ENCODE data around the gene GSX1.
"Not testable (repeated sequence)": the region's sequence is repeated elsewhere in the genome, so short reads cannot be mapped to it uniquely, and the experiment has no call there.

GSX1 gene

GRCh38 chr13:27810009-27810408 lies 17.7 kb downstream of the GSX1 start:
- TF ChIP-seq ZNF274 (IDR thresholded peaks at IDR 0.05; ENCODE audit: low read depth, low read length), result no peak
- H3K4me3 ChIP-seq (ENCODE audit: low read length), result no peak overlapping the region

GRCh38 chr13:27810461-27810860 lies 18.2 kb downstream of the GSX1 start:
- no peak for TF ChIP-seq ZNF274 (IDR thresholded peaks at IDR 0.05; ENCODE audit: low read depth, low read length)
- H3K4me3 ChIP-seq (ENCODE audit: low read length), result no peak overlapping the region

- TF ChIP-seq ZNF274 (IDR thresholded peaks at IDR 0.05; ENCODE audit: low read depth, low read length), result no peak
- no peak overlapping the region for H3K4me3 ChIP-seq (ENCODE audit: low read length)
Observed at GRCh38 chr13:27813826-27814225, 21.5 kb downstream of the GSX1 start.

GRCh38 chr13:27817832-27818231 lies 25.5 kb downstream of the GSX1 start:
- H3K4me3 ChIP-seq (ENCODE audit: low read length), result not testable (repeated sequence)

- TF ChIP-seq ZNF274 (IDR thresholded peaks at IDR 0.05; ENCODE audit: low read depth, low read length), result no peak
- H3K4me3 ChIP-seq (ENCODE audit: low read length), result no peak overlapping the region
Observed at GRCh38 chr13:27820524-27821482, 28.5 kb downstream of the GSX1 start.

- H3K4me3 ChIP-seq (ENCODE audit: low read length), result no peak overlapping the region
- TF ChIP-seq ZNF274 (IDR thresholded peaks at IDR 0.05; ENCODE audit: low read depth, low read length), result no peak
Observed at GRCh38 chr13:27821566-27821965, 29.3 kb downstream of the GSX1 start.

- TF ChIP-seq ZNF274 (IDR thresholded peaks at IDR 0.05; ENCODE audit: low read depth, low read length), result no peak
- no peak overlapping the region for H3K4me3 ChIP-seq (ENCODE audit: low read length)
Observed at GRCh38 chr13:27822258-27822872, 30.1 kb downstream of the GSX1 start.

GRCh38 chr13:27822873-27823311 lies 30.6 kb downstream of the GSX1 start:
- H3K4me3 ChIP-seq (ENCODE audit: low read length), result no peak overlapping the region
- no peak for TF ChIP-seq ZNF274 (IDR thresholded peaks at IDR 0.05; ENCODE audit: low read depth, low read length)

GRCh38 chr13:27824121-27824520 lies 31.8 kb downstream of the GSX1 start:
- TF ChIP-seq ZNF274 (IDR thresholded peaks at IDR 0.05; ENCODE audit: low read depth, low read length), result no peak
- no peak overlapping the region for H3K4me3 ChIP-seq (ENCODE audit: low read length)

- no peak for TF ChIP-seq ZNF274 (IDR thresholded peaks at IDR 0.05; ENCODE audit: low read depth, low read length)
- H3K4me3 ChIP-seq (ENCODE audit: low read length), result no peak overlapping the region
Observed at GRCh38 chr13:27825072-27825471, 32.8 kb downstream of the GSX1 start.

GRCh38 chr13:27826379-27827353 lies 34.4 kb downstream of the GSX1 start:
- TF ChIP-seq ZNF274 (IDR thresholded peaks at IDR 0.05; ENCODE audit: low read depth, low read length), result no peak
- H3K4me3 ChIP-seq (ENCODE audit: low read length), result no peak overlapping the region

- TF ChIP-seq ZNF274 (IDR thresholded peaks at IDR 0.05; ENCODE audit: low read depth, low read length), result no peak
Observed at GRCh38 chr13:27827646-27828045, 35.4 kb downstream of the GSX1 start.

GRCh38 chr13:27830010-27830409 lies 37.7 kb downstream of the GSX1 start:
- no peak overlapping the region for H3K4me3 ChIP-seq (ENCODE audit: low read length)
- no peak for TF ChIP-seq ZNF274 (IDR thresholded peaks at IDR 0.05; ENCODE audit: low read depth, low read length)

More at GRCh38 chr13:27827646-27828045, 35.4 kb downstream of the GSX1 start:
- no peak overlapping the region for H3K4me3 ChIP-seq (ENCODE audit: low read length)

GRCh38 chr13:27833206-27833605 lies 40.9 kb downstream of the GSX1 start:
- H3K4me3 ChIP-seq (ENCODE audit: low read length), result no peak overlapping the region
- no peak for TF ChIP-seq ZNF274 (IDR thresholded peaks at IDR 0.05; ENCODE audit: low read depth, low read length)

Data from GM08714 (cell line).